ENCODE data around the gene ITPK1.

- TF ChIP-seq CTCF (IDR thresholded peaks at IDR 0.05), result no peak
- no peak for TF ChIP-seq POLR2A (IDR thresholded peaks at IDR 0.05)
- TF ChIP-seq EP300 (IDR thresholded peaks at IDR 0.05; ENCODE audit: low read depth), result no peak
- no peak for TF ChIP-seq POLR2AphosphoS5 (IDR thresholded peaks at IDR 0.05)
These were observed 162.2 kb downstream of the ITPK1 start for GRCh38 chr14:92953526-92953925.

All from transverse colon (tissue), 4 donors.